DMS53 treated with DMSO at 0.1 percent for 48 hours (cell line): ENCODE results near the gene PRICKLE4.
"Not testable (repeated sequence)": the region's sequence is repeated elsewhere in the genome, so short reads cannot be mapped to it uniquely, and the experiment has no call there.

Experiments used
- DNase-seq: peaks from one replicate; lab custom pipeline; 2025; ENCODE audit not compliant: unreplicated experiment; lab: John Stamatoyannopoulos, UW

Gene PRICKLE4

GRCh38 chr6:41791984-41792383 lies 11.4 kb downstream of the PRICKLE4 start:
- DNase-seq: no peak

- DNase-seq: no peak
These were observed 15.9 kb downstream of the PRICKLE4 start for GRCh38 chr6:41796474-41796873.

GRCh38 chr6:41798901-41799558 lies 18.4 kb downstream of the PRICKLE4 start:
- no peak for DNase-seq

GRCh38 chr6:41799559-41799911 lies 19.0 kb downstream of the PRICKLE4 start:
- DNase-seq: no peak

GRCh38 chr6:41801380-41801779 lies 20.8 kb downstream of the PRICKLE4 start:
- no peak for DNase-seq

- no peak for DNase-seq
These were observed 25.5 kb downstream of the PRICKLE4 start for GRCh38 chr6:41805830-41806774.

GRCh38 chr6:41811095-41811494 lies 30.5 kb downstream of the PRICKLE4 start:
- DNase-seq: no peak

- not testable (repeated sequence) for DNase-seq
These were observed 31.4 kb downstream of the PRICKLE4 start for GRCh38 chr6:41811946-41812345.

GRCh38 chr6:41813469-41813868 lies 32.9 kb downstream of the PRICKLE4 start:
- no peak for DNase-seq

GRCh38 chr6:41813956-41814355 lies 33.4 kb downstream of the PRICKLE4 start:
- DNase-seq: no peak

- no peak for DNase-seq
These were observed 34.0 kb downstream of the PRICKLE4 start for GRCh38 chr6:41814629-41815028.

- DNase-seq: no peak
These were observed 35.0 kb downstream of the PRICKLE4 start for GRCh38 chr6:41815587-41815986.

GRCh38 chr6:41818271-41819054 lies 37.9 kb downstream of the PRICKLE4 start:
- DNase-seq: no peak

- DNase-seq: no peak
These were observed 40.7 kb downstream of the PRICKLE4 start for GRCh38 chr6:41821266-41821665.

GRCh38 chr6:41822021-41822420 lies 41.4 kb downstream of the PRICKLE4 start:
- no peak for DNase-seq

- no peak for DNase-seq
These were observed 42.6 kb downstream of the PRICKLE4 start for GRCh38 chr6:41823178-41823577.

GRCh38 chr6:41824571-41825569 lies 44.3 kb downstream of the PRICKLE4 start:
- peak; percentile 72 for DNase-seq

- DNase-seq: no peak
These were observed 45.9 kb downstream of the PRICKLE4 start for GRCh38 chr6:41826343-41827022.

- DNase-seq: no peak
These were observed 51.7 kb downstream of the PRICKLE4 start for GRCh38 chr6:41832263-41832662.
